Cardiac muscle cell (in vitro differentiated cells and primary cell): ENCODE measurements around the gene TM2D1. TPM values are rescaled to one million over a fixed set of nuclear protein-coding genes. Genes with fewer than 3 reads are reported as not detected.
A peak's percentile ranks its signal among the peaks of the same experiment; 100 is the strongest.

ENCODE experiments used
- DNase-seq, 2 donors: peaks; one replicate each; pipeline versions ENCODE4 v3.0.0 to v3.0.0-alpha.2; 2010 to 2017; ENCODE audit warnings: low read depth in 1 of 2, low spot score in 1 of 2
- H3K27ac ChIP-seq: fragments of 200-600 bp; sonication (generic); 2 replicates; pipeline ENCODE4 v1.5.1; 2016
- H3K27me3 ChIP-seq: fragments of 200-600 bp; sonication (generic); 2 replicates; pipeline ENCODE4 v1.6.0; 2016; ENCODE audit warnings: control low read depth
- H3K36me3 ChIP-seq: fragments of 200-600 bp; sonication (generic); 2 replicates; pipeline ENCODE4 v1.5.1; 2016; ENCODE audit warnings: control low read depth
- H3K4me1 ChIP-seq: fragments of 200-600 bp; sonication (generic); 2 replicates; pipeline ENCODE4 v1.8.1; 2017; ENCODE audit warnings: low read depth, mild to moderate bottlenecking, mixed run types
- H3K4me3 ChIP-seq: fragments of 200-600 bp; sonication (generic); 2 replicates; pipeline ENCODE4 v1.5.1; 2016; ENCODE audit warnings: mild to moderate bottlenecking
- H3K9me3 ChIP-seq: fragments of 200-600 bp; sonication (generic); 2 replicates; pipeline ENCODE4 v1.5.1; 2017; ENCODE audit warnings: low read depth, mild to moderate bottlenecking, control low read depth
- CTCF ChIP-seq: IDR thresholded peaks from 2 replicates; pipeline ENCODE4 v1.5.1; 2012; ENCODE audit warnings: low read depth, mild to moderate bottlenecking, low read length
- polyA plus RNA-seq: library from polyadenylated mRNA; unstranded; fragments of >200 nt; fragmentation: Nextera tagmentation; extraction: Ambion mirVana; gene quantifications from 2 replicates; pipeline ENCODE4 v1.2.1, GENCODE V29; 2016
- total RNA-seq: library from RNA; depleted of rRNA; stranded (reverse); fragments of >200 nt; gene quantifications from 2 replicates; pipeline ENCODE4 v1.2.3, GENCODE V29; 2016

The TM2D1 gene
- total and polyA plus RNA-seq, 2 experiments from 2014 or later, result 46.4 to 97.8 TPM

GRCh38 chr1:61753998-61754508 lies 29.1 kb upstream of the TM2D1 start:
- Histone ChIP-seq H3K36me3 (no peaks in the 10 kb centered on the region), H3K27ac (no peak overlapping the region), H3K27me3 (no peaks in the 10 kb centered on the region), H3K4me3 (no peak overlapping the region), H3K4me1 (no peaks in the 10 kb centered on the region), H3K9me3 (no peaks in the 10 kb centered on the region)
- DNase-seq, result no peak
- no peak for TF ChIP-seq CTCF

GRCh38 chr1:61752921-61753389 lies 28.0 kb upstream of the TM2D1 start:
- no peak for TF ChIP-seq CTCF
- H3K4me1 ChIP-seq, result no peaks in the 10 kb centered on the region
- H3K36me3 ChIP-seq, result no peaks in the 10 kb centered on the region
- H3K9me3 ChIP-seq, result no peaks in the 10 kb centered on the region
- H3K27ac ChIP-seq, result no peak overlapping the region
- H3K4me3 ChIP-seq, result no peak overlapping the region
- H3K27me3 ChIP-seq, result no peaks in the 10 kb centered on the region
- no peak for DNase-seq

GRCh38 chr1:61749574-61749973 lies 24.6 kb upstream of the TM2D1 start:
- no peaks in the 10 kb centered on the region for H3K9me3 ChIP-seq
- no peak for DNase-seq
- no peaks in the 10 kb centered on the region for H3K4me1 ChIP-seq
- no peak for TF ChIP-seq CTCF
- no peak overlapping the region for H3K27ac ChIP-seq
- H3K36me3 ChIP-seq, result no peaks in the 10 kb centered on the region
- H3K27me3 ChIP-seq, result no peaks in the 10 kb centered on the region
- H3K4me3 ChIP-seq, result no peak overlapping the region

GRCh38 chr1:61748566-61748965 lies 23.6 kb upstream of the TM2D1 start:
- Histone ChIP-seq H3K4me1 (peaks cover 3% of the 10 kb centered on the region), H3K27ac (no peak overlapping the region), H3K27me3 (no peaks in the 10 kb centered on the region), H3K9me3 (no peaks in the 10 kb centered on the region), H3K4me3 (no peak overlapping the region), H3K36me3 (no peaks in the 10 kb centered on the region)
- DNase-seq, result no peak
- TF ChIP-seq CTCF, result no peak

GRCh38 chr1:61746813-61747212 lies 21.9 kb upstream of the TM2D1 start:
- Histone ChIP-seq H3K4me1 (peaks cover 3% of the 10 kb centered on the region), H3K9me3 (no peaks in the 10 kb centered on the region), H3K27ac (peak overlapping the region; percentile 6), H3K4me3 (no peak overlapping the region), H3K27me3 (no peaks in the 10 kb centered on the region), H3K36me3 (no peaks in the 10 kb centered on the region)
- DNase-seq, result peak in 1 of 2 donors; percentile 35
- no peak for TF ChIP-seq CTCF
